HepG2 (cell line): ENCODE measurements around the gene HNRNPC. TPM values are rescaled to one million over a fixed set of nuclear protein-coding genes. Genes with fewer than 3 reads are reported as not detected.

Experiments
- AKAP8 ChIP-seq: sonication (generic); formaldehyde crosslinking; IDR thresholded peaks from 2 replicates; pipeline ENCODE4 v1.5.1; 2020; ENCODE audit warnings: mild to moderate bottlenecking, missing genetic modification reagents
- ATM ChIP-seq: fragments of 450-650 bp; IDR thresholded peaks from 2 replicates; pipeline ENCODE4 v1.7.1; 2017; ENCODE audit warnings: mild to moderate bottlenecking, borderline replicate concordance
- CBX5 ChIP-seq: sonication (generic); formaldehyde crosslinking; IDR thresholded peaks from 2 replicates; pipeline ENCODE4 v1.4.0; 2020; ENCODE audit warnings: missing genetic modification reagents, borderline replicate concordance
- ELF4 ChIP-seq: sonication (generic); formaldehyde crosslinking; IDR thresholded peaks from 2 replicates; pipeline ENCODE4 v1.5.0; 2020; ENCODE audit warnings: missing genetic modification reagents, mild to moderate bottlenecking, moderate library complexity, borderline replicate concordance
- HES4 ChIP-seq: sonication (generic); formaldehyde crosslinking; IDR thresholded peaks from 2 replicates; pipeline ENCODE4 v1.9.0; 2021; ENCODE audit warnings: mild to moderate bottlenecking, missing genetic modification reagents, borderline replicate concordance
- MTA3 ChIP-seq: sonication (generic); formaldehyde crosslinking; IDR thresholded peaks from 2 replicates; pipeline ENCODE4 v1.4.0; 2020; ENCODE audit warnings: missing genetic modification reagents
- NFYB ChIP-seq: sonication (generic); formaldehyde crosslinking; IDR thresholded peaks from 2 replicates; pipeline ENCODE4 v1.4.0; 2020; ENCODE audit warnings: missing genetic modification reagents
- NRL ChIP-seq: sonication (generic); formaldehyde crosslinking; IDR thresholded peaks from 2 replicates; pipeline ENCODE4 v1.5.0; 2020; ENCODE audit warnings: missing genetic modification reagents, mild to moderate bottlenecking, moderate library complexity, borderline replicate concordance
- RARA ChIP-seq: IDR thresholded peaks from 2 replicates; pipeline ENCODE4 v1.6.1; 2016; ENCODE audit warnings: missing genetic modification reagents, missing compliant biosample characterization
- RBFOX2 ChIP-seq: fragments of 200-400 bp; formaldehyde crosslinking; IDR thresholded peaks from 2 replicates; pipeline ENCODE4 v1.6.1; 2017; ENCODE audit warnings: low read depth, mild to moderate bottlenecking, low read length
- SP1 ChIP-seq, 2 experiments: fragments of 450-650 bp in 1 of 2; sonication (generic) in 1 of 2; formaldehyde crosslinking in 1 of 2; IDR thresholded peaks; 2 replicates each; pipeline versions ENCODE4 v1.4.0 to v1.6.1; 2016 to 2020; ENCODE audit warnings: missing genetic modification reagents in 1 of 2
- ZKSCAN8 ChIP-seq: IDR thresholded peaks from 2 replicates; pipeline ENCODE4 v1.6.1; 2016; ENCODE audit warnings: borderline replicate concordance, missing genetic modification reagents, missing compliant biosample characterization
- ZNF180 ChIP-seq: sonication (generic); formaldehyde crosslinking; IDR thresholded peaks from 2 replicates; pipeline ENCODE4 v1.4.0; 2020; ENCODE audit warnings: low read depth, missing genetic modification reagents, borderline replicate concordance
- ZNF24 ChIP-seq: fragments of 450-650 bp; IDR thresholded peaks from 2 replicates; pipeline ENCODE4 v1.6.1; 2017; ENCODE audit warnings: antibody characterized with exemption, mild to moderate bottlenecking
- ZNF335 ChIP-seq: sonication (generic); formaldehyde crosslinking; IDR thresholded peaks from 2 replicates; pipeline ENCODE4 v1.4.0; 2020; ENCODE audit warnings: missing genetic modification reagents
- ZNF782 ChIP-seq: sonication (generic); formaldehyde crosslinking; IDR thresholded peaks from 2 replicates; pipeline ENCODE4 v1.4.0; 2020; ENCODE audit warnings: missing genetic modification reagents, mild to moderate bottlenecking, borderline replicate concordance
- ZNF850 ChIP-seq: sonication (generic); formaldehyde crosslinking; conservative IDR thresholded peaks from 2 replicates; pipeline ENCODE4 v1.9.0; 2021; ENCODE audit warnings: mild to moderate bottlenecking, missing genetic modification reagents
- ZNF879 ChIP-seq: sonication (generic); formaldehyde crosslinking; IDR thresholded peaks from 2 replicates; pipeline ENCODE4 v1.8.1; 2023; ENCODE audit warnings: missing genetic modification reagents
- ZSCAN9 ChIP-seq: IDR thresholded peaks from 2 replicates; pipeline ENCODE4 v1.6.1; 2016; ENCODE audit warnings: borderline replicate concordance
- polyA plus RNA-seq, 8 experiments: library from polyadenylated mRNA; depleted of rRNA in 3 of 8; stranded (reverse) in 7 of 8; unstranded in 1 of 8; fragments of >200 nt; fragmentation: Illumina TruSeq in 4 of 8; extraction: Trizol in 4 of 8; gene quantifications; 2 replicates each; pipeline versions ENCODE4 v1.2.1 to v1.2.3, GENCODE V29; 2011 to 2016; ENCODE audit warnings: low read depth in 4 of 8, missing spikeins in 1 of 8, mixed read lengths in 1 of 8; ENCODE audit not compliant: insufficient read depth in 1 of 8
- total RNA-seq, 5 experiments: library from RNA; depleted of rRNA; stranded (reverse); fragments of >200 nt; fragmentation: Illumina TruSeq; extraction: Trizol; gene quantifications; 2 replicates each; pipeline ENCODE4 v1.2.3, GENCODE V29; 2016; ENCODE audit warnings: low read depth in 1 of 5
- TF ChIP-seq, protein P1 (sequence below): sonication (generic); formaldehyde crosslinking; IDR thresholded peaks from 2 replicates; pipeline ENCODE4 v1.4.0; 2020; ENCODE audit warnings: missing genetic modification reagents
- TF ChIP-seq, protein P2 (sequence below): sonication (generic); formaldehyde crosslinking; IDR thresholded peaks from 2 replicates; pipeline ENCODE4 v1.5.0; 2020; ENCODE audit warnings: mild to moderate bottlenecking, missing genetic modification reagents
- TF ChIP-seq, protein P3 (sequence below): sonication (generic); formaldehyde crosslinking; IDR thresholded peaks from 2 replicates; pipeline ENCODE4 v1.5.0; 2020; ENCODE audit warnings: missing genetic modification reagents
- TF ChIP-seq, protein P4 (sequence below): sonication (generic); formaldehyde crosslinking; conservative IDR thresholded peaks from 2 replicates; pipeline ENCODE4 v1.8.0; 2022; ENCODE audit warnings: mild to moderate bottlenecking, moderate library complexity, missing genetic modification reagents

The HNRNPC gene
- total and polyA plus RNA-seq, 2 of the 13 experiments (the other 11 are each of a cell fraction or from before 2014, with no cell fraction given), result 628 to 1,099 TPM

DNA sequence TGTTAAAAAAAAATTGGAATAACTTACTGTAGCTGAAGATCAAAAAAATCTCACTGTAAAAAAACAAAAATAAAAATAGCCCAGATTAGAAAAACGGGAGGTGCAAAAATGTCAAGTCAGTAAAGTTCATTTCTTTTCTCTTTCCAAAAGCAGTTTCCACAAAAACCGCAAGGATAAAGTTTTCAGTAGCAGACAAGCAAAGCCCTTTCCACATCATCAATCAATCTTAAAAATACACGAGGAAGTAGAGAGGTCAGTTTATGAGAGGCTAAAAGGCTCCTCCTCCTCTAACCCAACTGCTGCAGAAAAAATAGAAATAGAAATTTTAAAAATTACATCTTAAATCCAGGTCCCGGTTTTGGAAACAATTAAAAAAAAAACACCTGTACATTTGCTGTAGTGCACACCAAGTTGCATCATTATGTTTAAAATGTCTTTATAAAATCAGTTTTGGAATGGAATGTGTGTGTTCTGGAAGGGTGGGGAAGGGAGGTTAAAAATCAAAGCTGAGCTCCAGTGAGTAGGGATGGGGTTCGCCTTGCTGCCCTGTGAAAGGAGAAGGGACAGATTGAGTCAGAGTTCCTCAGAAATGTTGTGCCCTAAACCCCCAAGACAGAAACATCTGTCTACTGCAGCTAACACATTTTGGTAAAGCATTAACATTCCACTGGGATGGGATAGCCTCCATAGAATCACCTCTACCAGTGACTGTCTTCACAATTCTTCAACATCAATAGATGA lies 5.8 kb downstream of the HNRNPC start (continued):
- TF ChIP-seq, protein P1, sequence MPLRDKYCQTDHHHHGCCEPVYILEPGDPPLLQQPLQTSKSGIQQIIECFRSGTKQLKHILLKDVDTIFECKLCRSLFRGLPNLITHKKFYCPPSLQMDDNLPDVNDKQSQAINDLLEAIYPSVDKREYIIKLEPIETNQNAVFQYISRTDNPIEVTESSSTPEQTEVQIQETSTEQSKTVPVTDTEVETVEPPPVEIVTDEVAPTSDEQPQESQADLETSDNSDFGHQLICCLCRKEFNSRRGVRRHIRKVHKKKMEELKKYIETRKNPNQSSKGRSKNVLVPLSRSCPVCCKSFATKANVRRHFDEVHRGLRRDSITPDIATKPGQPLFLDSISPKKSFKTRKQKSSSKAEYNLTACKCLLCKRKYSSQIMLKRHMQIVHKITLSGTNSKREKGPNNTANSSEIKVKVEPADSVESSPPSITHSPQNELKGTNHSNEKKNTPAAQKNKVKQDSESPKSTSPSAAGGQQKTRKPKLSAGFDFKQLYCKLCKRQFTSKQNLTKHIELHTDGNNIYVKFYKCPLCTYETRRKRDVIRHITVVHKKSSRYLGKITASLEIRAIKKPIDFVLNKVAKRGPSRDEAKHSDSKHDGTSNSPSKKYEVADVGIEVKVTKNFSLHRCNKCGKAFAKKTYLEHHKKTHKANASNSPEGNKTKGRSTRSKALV (CRISPR knock-in tag), result no peak; the same call in 1 of the 2 replicates
- TF ChIP-seq, protein P2, sequence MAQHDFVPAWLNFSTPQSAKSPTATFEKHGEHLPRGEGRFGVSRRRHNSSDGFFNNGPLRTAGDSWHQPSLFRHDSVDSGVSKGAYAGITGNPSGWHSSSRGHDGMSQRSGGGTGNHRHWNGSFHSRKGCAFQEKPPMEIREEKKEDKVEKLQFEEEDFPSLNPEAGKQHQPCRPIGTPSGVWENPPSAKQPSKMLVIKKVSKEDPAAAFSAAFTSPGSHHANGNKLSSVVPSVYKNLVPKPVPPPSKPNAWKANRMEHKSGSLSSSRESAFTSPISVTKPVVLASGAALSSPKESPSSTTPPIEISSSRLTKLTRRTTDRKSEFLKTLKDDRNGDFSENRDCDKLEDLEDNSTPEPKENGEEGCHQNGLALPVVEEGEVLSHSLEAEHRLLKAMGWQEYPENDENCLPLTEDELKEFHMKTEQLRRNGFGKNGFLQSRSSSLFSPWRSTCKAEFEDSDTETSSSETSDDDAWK (CRISPR knock-in tag), result no peak
- TF ChIP-seq SP1 (IDR thresholded peaks at IDR 0.05) (no peak), SP1 (CRISPR knock-in tag; IDR thresholded peaks at IDR 0.05) (no peak), ZSCAN9 (CRISPR knock-in tag) (no peak), ZNF335 (CRISPR knock-in tag) (no peak), CBX5 (CRISPR knock-in tag) (0 out of 2 replicates have a peak, but pooled peaks have one; percentile 20), MTA3 (CRISPR knock-in tag) (no peak), ZNF782 (CRISPR knock-in tag) (no peak), ZNF850 (CRISPR knock-in tag) (no peak), ELF4 (CRISPR knock-in tag) (no peak), ZNF180 (peak; percentile 43; the same call in 1 of the 2 replicates), RBFOX2 (peak; percentile 81), ZKSCAN8 (CRISPR knock-in tag) (no peak), ZNF879 (no peak), NRL (CRISPR knock-in tag) (no peak), ATM (no peak), ZNF24 (no peak), NFYB (no peak), RARA (CRISPR knock-in tag) (no peak), AKAP8 (no peak), HES4 (CRISPR knock-in tag) (no peak)
- TF ChIP-seq, protein P3, sequence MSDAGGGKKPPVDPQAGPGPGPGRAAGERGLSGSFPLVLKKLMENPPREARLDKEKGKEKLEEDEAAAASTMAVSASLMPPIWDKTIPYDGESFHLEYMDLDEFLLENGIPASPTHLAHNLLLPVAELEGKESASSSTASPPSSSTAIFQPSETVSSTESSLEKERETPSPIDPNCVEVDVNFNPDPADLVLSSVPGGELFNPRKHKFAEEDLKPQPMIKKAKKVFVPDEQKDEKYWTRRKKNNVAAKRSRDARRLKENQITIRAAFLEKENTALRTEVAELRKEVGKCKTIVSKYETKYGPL (CRISPR knock-in tag), result no peak
- TF ChIP-seq, protein P4, sequence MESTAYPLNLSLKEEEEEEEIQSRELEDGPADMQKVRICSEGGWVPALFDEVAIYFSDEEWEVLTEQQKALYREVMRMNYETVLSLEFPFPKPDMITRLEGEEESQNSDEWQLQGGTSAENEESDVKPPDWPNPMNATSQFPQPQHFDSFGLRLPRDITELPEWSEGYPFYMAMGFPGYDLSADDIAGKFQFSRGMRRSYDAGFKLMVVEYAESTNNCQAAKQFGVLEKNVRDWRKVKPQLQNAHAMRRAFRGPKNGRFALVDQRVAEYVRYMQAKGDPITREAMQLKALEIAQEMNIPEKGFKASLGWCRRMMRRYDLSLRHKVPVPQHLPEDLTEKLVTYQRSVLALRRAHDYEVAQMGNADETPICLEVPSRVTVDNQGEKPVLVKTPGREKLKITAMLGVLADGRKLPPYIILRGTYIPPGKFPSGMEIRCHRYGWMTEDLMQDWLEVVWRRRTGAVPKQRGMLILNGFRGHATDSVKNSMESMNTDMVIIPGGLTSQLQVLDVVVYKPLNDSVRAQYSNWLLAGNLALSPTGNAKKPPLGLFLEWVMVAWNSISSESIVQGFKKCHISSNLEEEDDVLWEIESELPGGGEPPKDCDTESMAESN, result no peak
